Stimulated activated CD8-positive, alpha-beta memory T cell treated with anti-CD3 and anti-CD28 coated beads, Interleukin-7, amount 100 ng/mL, for 48 hours (primary cell): ENCODE data around the gene MSL2.
"Not testable (repeated sequence)": the region's sequence is repeated elsewhere in the genome, so short reads cannot be mapped to it uniquely, and the experiment has no call there.

Experiments
- DNase-seq, 2 donors: peaks; one replicate each; pipeline ENCODE4 v3.0.0-alpha.2; 2020; ENCODE audit warnings: low read depth in 1 of 2; ENCODE audit errors: extremely low read depth in 1 of 2

The MSL2 gene

DNA sequence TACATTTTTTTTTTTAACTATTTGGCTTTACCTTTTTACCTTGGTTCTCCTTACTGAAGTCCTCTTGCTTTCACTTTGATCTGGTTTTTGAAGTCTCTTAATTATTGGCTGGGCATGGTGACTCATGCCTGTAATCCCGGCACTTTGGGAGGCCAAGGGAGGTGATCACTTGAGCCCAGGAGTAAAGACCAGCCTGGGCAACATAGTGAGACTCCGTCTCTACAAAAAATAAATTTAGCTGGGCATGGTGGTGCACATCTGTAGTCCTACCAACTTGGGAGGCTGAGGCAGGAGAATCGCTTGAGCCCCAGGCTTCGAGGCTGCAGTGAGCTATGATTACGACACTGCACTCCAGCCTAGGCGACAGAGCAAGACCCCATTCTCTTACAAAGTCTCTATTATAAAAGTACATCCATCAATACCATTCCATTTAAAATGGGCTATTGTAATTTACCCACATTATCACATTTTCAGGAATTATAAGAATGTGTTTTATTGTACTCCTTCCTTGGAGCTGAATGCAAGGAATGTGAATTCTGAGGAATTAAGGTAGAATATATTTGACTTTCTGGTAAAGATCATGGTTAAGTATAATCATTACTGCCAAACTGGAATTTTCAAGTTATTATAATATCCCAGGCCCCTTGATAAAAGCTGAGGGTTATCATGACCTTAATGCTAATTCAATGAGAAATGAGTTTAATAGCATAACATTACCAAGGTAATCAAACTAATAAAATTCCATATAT lies 49.0 kb downstream of the MSL2 start:
- DNase-seq = no peak

DNA sequence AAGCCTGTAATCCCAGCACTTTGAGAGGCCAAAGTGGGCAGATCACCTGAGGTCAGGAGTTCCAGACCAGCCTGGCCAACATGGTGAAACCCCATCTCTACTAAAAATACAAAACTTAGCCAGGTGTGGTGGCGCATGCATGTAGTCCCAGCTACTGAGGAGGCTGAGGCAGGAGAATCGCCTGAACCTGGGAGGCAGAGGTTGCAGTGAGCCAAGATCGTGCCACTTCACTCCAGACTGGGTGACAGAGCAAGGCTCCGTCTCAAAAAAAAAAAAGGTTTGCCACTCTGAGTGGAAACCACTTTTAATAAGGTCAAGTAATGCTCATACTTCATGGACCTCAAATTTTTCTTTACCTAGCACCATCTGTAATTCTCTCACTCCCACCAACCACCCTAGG lies 51.7 kb downstream of the MSL2 start:
- not testable (repeated sequence) for DNase-seq

DNA sequence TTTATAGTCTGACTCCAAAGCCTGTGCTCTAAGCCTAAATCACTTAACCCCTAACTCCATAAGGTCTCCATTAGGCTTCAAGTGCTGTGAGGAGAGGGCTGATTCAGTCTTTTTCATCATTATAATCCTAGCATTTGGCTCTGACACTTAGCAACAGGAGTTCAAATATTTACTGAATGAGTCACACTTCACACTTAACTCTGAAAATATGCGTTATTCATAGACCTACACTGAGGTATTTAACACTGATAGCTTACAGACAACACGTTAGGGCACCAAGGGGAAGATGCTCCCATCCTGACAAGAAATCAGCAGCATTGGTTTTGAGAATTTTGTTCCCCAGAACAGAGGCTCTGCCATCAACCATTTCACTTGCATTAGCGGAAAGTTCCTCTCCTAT lies 53.5 kb downstream of the MSL2 start:
- DNase-seq = no peak

- DNase-seq = no peak
Measured at GRCh38 chr3:136141891-136142290, 54.2 kb downstream of the MSL2 start.

DNA sequence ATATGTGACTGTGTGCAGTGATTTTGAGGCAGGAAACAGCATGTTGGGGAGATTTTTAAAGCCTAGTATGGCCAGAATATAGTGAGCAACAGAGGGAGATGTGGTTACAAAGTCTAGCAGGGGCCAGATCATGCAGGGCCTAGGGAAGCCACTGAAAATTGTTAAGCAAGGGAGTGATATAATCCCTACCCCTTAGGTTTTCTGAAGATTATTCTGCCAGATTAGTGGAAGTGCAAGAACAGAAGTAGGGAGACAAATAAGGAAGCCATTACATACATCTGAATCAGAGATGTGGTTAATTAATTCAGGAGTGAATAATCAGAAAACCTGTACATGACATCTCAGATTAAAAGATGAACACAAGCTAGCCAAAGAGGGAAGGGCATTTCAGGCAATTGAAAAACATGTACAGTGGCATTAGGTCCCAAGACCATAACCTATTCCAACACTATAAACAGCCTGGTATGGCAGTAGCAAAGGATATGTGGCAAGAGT lies 54.8 kb downstream of the MSL2 start:
- DNase-seq = no peak

DNA sequence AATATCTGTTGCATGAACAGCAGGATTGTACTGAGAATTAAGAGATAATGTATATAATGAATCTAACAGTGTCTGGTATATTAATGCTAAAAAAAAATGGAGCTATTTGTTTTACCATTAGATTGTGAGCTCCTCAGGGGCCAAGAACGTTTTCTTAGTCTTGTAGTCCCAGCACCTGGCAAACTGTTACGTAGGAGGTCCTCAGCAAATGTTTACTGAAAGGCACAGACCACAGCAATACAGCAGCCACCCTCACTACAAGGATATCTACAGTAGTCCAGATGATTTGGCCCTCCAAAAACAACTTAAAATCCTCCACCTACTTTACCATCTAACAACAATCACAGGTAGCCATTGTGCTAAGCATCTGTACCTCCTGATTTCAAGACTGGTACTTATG lies 59.7 kb downstream of the MSL2 start:
- no peak for DNase-seq

GRCh38 chr3:136135039-136135802 lies 60.9 kb downstream of the MSL2 start:
- no peak for DNase-seq

- DNase-seq = no peak
Measured at GRCh38 chr3:136134091-136134490, 62.0 kb downstream of the MSL2 start.

GRCh38 chr3:136131647-136132046 lies 64.5 kb downstream of the MSL2 start:
- not testable (repeated sequence) for DNase-seq

DNA sequence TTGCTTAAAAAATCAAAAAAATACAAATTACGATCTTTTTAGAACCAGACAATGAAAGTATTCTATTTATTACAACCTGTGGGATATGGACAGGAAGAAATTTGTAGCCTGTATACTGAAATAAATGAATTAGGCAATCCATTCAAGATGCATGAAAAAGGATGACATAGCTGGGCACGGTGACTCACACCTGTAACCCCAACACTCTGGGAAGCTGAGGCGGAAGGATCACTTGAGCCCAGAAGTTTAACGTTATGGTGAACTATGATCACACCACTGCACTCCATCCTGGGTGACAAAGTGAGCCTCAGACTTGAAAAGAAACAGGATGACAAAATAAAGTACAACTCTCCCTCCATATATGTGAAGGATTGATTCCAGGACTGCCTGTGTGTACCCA lies 74.1 kb downstream of the MSL2 start:
- no peak for DNase-seq

DNA sequence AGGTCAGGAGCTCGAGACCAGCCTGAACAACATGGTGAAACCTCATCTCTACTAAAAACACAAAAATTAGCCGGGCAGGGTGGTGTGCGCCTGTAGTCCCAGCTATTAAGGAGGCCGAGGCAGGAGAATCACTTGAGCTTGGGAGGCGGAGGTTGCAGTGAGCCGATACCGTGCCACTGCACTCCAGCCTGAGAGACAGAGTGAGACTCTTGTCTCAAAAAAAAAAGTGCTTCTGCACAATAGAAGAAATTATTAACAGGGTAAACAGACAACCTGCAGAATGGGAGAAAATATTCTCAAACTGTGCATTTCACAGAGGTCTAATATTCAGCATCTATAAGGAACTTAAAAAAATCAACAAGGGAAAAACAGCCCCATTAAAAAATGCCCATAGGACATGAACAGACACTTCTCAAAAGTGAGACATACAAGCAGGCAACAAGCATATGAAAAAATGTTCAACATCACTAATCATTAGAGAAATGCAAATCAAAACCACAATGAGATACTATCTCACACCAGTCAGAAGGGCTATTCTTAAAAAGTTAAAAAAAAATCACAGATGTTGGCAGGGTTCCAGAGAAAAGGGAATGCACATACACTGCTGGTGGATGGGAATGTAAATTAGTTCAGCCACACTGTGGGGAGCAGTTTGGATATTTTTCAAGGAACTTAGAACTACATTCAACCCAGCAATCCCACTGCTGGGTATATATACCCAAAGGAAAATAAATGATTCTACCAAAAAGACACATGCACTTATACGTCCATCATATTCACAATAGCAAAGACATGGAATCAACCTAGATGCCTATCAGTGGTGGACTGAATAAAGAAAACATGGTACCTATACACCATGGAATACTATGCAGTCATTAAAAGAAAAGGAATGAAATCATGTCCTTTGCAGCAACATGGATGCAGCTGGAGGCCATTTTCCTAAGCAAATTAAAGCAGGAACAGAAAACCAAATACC lies 75.5 kb downstream of the MSL2 start:
- no peak for DNase-seq

DNA sequence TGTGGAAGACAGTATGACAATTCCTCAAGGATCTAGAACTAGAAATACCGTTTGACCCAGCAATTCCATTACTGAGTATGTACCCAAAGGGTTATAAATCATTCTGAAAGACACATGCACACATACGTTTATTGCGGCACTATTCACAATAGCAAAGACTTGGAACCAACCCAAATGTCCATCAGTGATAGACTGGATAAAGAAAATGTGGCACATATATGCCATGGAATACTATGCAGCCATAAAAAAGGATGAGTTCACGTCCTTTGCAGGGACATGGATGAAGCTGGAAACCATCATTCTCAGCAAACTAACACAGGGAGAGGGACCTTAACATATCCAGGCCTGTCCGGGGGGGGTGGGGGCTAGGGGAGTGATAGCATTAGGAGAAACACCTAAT lies 76.4 kb downstream of the MSL2 start:
- DNase-seq = not testable (repeated sequence)

DNA sequence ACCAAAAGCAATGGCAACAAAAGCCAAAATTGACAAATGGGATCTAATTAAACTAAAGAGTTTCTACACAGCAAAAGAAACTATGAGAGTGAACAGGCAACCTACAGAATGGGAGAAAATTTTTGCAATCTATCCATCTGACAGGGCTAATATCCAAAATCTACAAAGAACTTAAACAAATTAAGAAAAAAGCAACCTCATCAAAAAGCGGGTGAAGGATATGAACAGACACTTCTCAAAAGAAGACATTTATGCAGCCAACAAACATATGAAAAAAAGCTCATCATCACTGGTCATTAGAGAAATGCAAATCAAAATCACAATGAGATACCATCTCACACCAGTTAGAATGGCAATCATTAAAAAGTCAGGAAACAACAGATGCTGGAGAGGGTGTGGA lies 76.8 kb downstream of the MSL2 start:
- DNase-seq = not testable (repeated sequence)

DNA sequence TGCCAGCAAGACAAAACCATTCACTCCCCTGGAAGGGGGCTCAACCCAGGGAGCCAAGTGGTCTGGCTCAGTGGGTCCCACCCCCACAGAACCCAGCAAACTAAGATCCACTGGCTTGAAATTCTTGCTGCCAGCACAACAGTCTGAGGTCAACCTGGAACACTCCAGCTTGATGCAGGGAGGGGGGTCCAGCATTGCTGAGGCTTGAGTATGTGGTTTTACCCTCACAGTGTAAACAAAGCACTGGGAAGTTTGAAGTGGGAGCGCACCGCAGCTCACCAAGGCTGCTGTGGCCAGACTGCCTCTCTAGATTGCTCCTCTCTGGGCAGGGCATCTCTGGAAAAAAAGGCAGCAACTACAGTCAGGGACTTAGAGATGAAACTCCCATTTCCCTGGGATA lies 81.7 kb downstream of the MSL2 start:
- DNase-seq = no peak

DNA sequence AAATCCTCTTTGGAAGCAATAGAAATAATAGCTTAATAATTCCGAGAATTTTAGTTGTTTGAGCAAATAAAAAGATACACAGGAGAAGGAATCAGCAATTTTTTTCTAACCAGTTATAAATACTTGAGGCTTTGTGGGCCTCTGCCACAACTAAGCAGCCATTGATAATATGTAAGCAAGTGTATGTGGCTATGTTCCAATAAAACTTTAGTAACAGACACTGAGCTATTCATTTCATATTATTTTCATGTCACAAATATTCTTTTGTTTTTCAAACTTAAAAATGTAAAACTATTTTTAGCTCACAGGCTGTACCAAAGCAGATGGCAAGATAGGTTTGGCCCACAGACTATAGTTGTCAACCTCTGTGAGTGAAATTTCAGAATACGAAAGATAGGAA lies 85.7 kb downstream of the MSL2 start:
- DNase-seq = no peak

GRCh38 chr3:136109499-136109898 lies 86.6 kb downstream of the MSL2 start:
- no peak for DNase-seq

DNA sequence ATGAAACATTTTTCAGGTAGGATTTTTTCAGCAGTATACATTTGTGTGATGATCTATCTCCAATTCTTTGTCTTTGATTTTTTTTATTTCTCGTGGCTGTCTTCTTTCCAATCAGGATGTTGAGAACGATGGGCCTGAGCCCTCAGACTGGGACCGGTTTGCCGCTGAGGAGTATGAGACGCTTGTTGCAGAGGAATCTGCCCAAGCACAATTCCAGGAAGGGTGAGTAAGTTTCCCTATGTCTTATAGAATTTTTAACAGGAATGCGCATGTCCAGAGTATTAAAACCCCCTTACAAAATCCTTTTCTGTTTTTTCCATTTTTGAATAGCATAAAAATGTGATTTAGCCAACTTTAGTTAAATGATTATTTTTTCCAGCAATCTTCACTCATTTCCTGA lies 90.0 kb downstream of the MSL2 start:
- DNase-seq = no peak

GRCh38 chr3:136105044-136105443 lies 91.1 kb downstream of the MSL2 start:
- DNase-seq = no peak
